H9 (cell line): ENCODE results near the gene YPEL5. TPM values are rescaled to one million over a fixed set of nuclear protein-coding genes. Genes with fewer than 3 reads are reported as not detected.
"Not testable (repeated sequence)": the region's sequence is repeated elsewhere in the genome, so short reads cannot be mapped to it uniquely, and the experiment has no call there.

ENCODE experiments used
- DNase-seq: peaks from one replicate; pipeline ENCODE4 v3.0.0-alpha.2; 2017
- H2AFZ ChIP-seq: one replicate; pipeline ENCODE4 v1.6.1; 2013; ENCODE audit warnings: mild to moderate bottlenecking, low read length, control low read depth, moderate library complexity
- H2AK5ac ChIP-seq: 2 replicates; pipeline ENCODE4 v1.6.1; 2013; ENCODE audit warnings: low read length, control low read depth, mixed read lengths; ENCODE audit not compliant: insufficient read length
- H2BK120ac ChIP-seq: one replicate; pipeline ENCODE4 v1.6.1; 2013; ENCODE audit warnings: low read depth, mild to moderate bottlenecking, low read length, control low read depth, inconsistent platforms; ENCODE audit not compliant: poor library complexity, severe bottlenecking
- H2BK12ac ChIP-seq: 2 replicates; pipeline ENCODE4 v1.6.1; 2013; ENCODE audit warnings: low read length, control low read depth, mixed read lengths, low read depth; ENCODE audit not compliant: insufficient read length
- H2BK15ac ChIP-seq: 2 replicates; pipeline ENCODE4 v1.6.1; 2013; ENCODE audit warnings: low read depth, low read length, control low read depth
- H2BK20ac ChIP-seq: one replicate; pipeline ENCODE4 v1.6.1; 2013; ENCODE audit warnings: low read depth, mild to moderate bottlenecking, low read length, control low read depth, inconsistent platforms; ENCODE audit not compliant: poor library complexity, severe bottlenecking
- H2BK5ac ChIP-seq: 2 replicates; pipeline ENCODE4 v1.6.1; 2013; ENCODE audit warnings: low read length, control low read depth, mixed read lengths; ENCODE audit not compliant: insufficient read length
- H3K14ac ChIP-seq: 2 replicates; pipeline ENCODE4 v1.6.1; 2013; ENCODE audit warnings: low read length, control low read depth; ENCODE audit not compliant: insufficient read depth
- H3K18ac ChIP-seq: 2 replicates; pipeline ENCODE4 v1.6.1; 2013; ENCODE audit warnings: low read depth, mild to moderate bottlenecking, mixed read lengths, low read length, control low read depth; ENCODE audit not compliant: insufficient read length
- H3K23ac ChIP-seq: 2 replicates; pipeline ENCODE4 v1.6.1; 2013; ENCODE audit warnings: low read length, control low read depth, mixed read lengths, low read depth; ENCODE audit not compliant: insufficient read length
- H3K23me2 ChIP-seq: 2 replicates; pipeline ENCODE4 v1.6.1; 2013; ENCODE audit warnings: low read depth, mild to moderate bottlenecking, mixed read lengths, low read length, control low read depth; ENCODE audit not compliant: insufficient read length, poor library complexity, severe bottlenecking
- H3K27ac ChIP-seq: 2 replicates; pipeline ENCODE4 v1.5.1; 2013; ENCODE audit warnings: low read length, control low read depth, mixed read lengths, low read depth; ENCODE audit not compliant: insufficient read length
- H3K27me3 ChIP-seq: 2 replicates; pipeline ENCODE4 v1.6.1; 2013; ENCODE audit warnings: low read length, control low read depth, inconsistent platforms; ENCODE audit not compliant: insufficient read depth
- H3K4ac ChIP-seq: 2 replicates; pipeline ENCODE4 v1.6.1; 2013; ENCODE audit warnings: low read depth, mild to moderate bottlenecking, control low read depth, inconsistent platforms, low read length, moderate library complexity
- H3K4me1 ChIP-seq: 2 replicates; pipeline ENCODE4 v1.6.1; 2013; ENCODE audit warnings: low read length, control low read depth, inconsistent platforms; ENCODE audit not compliant: insufficient read depth
- H3K4me2 ChIP-seq: 2 replicates; pipeline ENCODE4 v1.6.1; 2013; ENCODE audit warnings: low read length, control low read depth, mixed read lengths; ENCODE audit not compliant: insufficient read length, insufficient read depth
- H3K56ac ChIP-seq: 2 replicates; pipeline ENCODE4 v1.6.1; 2013; ENCODE audit warnings: low read depth, mild to moderate bottlenecking, mixed read lengths, low read length, control low read depth; ENCODE audit not compliant: insufficient read length
- H3K79me1 ChIP-seq: 2 replicates; pipeline ENCODE4 v1.6.1; 2013; ENCODE audit warnings: low read depth, mild to moderate bottlenecking, moderate library complexity, low read length, control low read depth, inconsistent platforms; ENCODE audit not compliant: insufficient read depth, poor library complexity, severe bottlenecking
- H3K79me2 ChIP-seq: 2 replicates; pipeline ENCODE4 v1.6.1; 2013; ENCODE audit warnings: low read length, control low read depth, inconsistent platforms; ENCODE audit not compliant: insufficient read depth
- H3K9ac ChIP-seq: 2 replicates; pipeline ENCODE4 v1.6.1; 2013; ENCODE audit warnings: low read length, control low read depth, mixed read lengths; ENCODE audit not compliant: insufficient read length; ENCODE audit errors: extremely low read depth
- H3K9me3 ChIP-seq: one replicate; pipeline ENCODE4 v1.6.1; 2013; ENCODE audit warnings: low read depth, low read length, inconsistent platforms; ENCODE audit not compliant: control insufficient read depth
- H3T11ph ChIP-seq: one replicate; pipeline ENCODE4 v1.6.1; 2013; ENCODE audit warnings: mild to moderate bottlenecking, low read length, control low read depth, inconsistent platforms
- H4K20me1 ChIP-seq: one replicate; pipeline ENCODE4 v1.6.1; 2013; ENCODE audit not compliant: control insufficient read depth, insufficient read length, insufficient read depth
- H4K5ac ChIP-seq: 2 replicates; pipeline ENCODE4 v1.6.1; 2013; ENCODE audit warnings: low read depth, mild to moderate bottlenecking, mixed read lengths, low read length, control low read depth; ENCODE audit not compliant: insufficient read length
- H4K8ac ChIP-seq: replicated peaks from 2 replicates; pipeline ENCODE4 v1.6.1; 2013; ENCODE audit warnings: low read length, control low read depth, mixed read lengths, low read depth; ENCODE audit not compliant: insufficient read length
- H4K91ac ChIP-seq: 2 replicates; pipeline ENCODE4 v1.6.1; 2013; ENCODE audit warnings: low read depth, mild to moderate bottlenecking, moderate library complexity, mixed read lengths, low read length, control low read depth; ENCODE audit not compliant: insufficient read length
- H3K27ac Mint-ChIP-seq, 3 experiments: 2 replicates in 2 of 3; 3 replicates in 1 of 3; pipeline ENCODE4 v1.8.0; 2020 to 2021; ENCODE audit warnings: mixed read lengths in 3 of 3, mild to moderate bottlenecking in 1 of 3, moderate library complexity in 1 of 3
- H3K27me3 Mint-ChIP-seq: 2 replicates; pipeline ENCODE4 v1.8.0; 2021; ENCODE audit warnings: low read depth, mild to moderate bottlenecking, moderate library complexity, mixed read lengths
- H3K36me3 Mint-ChIP-seq, 3 experiments: 2 replicates in 2 of 3; 3 replicates in 1 of 3; pipeline ENCODE4 v1.8.0; 2020 to 2021; ENCODE audit warnings: low read depth in 3 of 3, mixed read lengths in 3 of 3; ENCODE audit not compliant: insufficient read depth in 1 of 3
- H3K4me1 Mint-ChIP-seq, 2 experiments: 2 replicates each; pipeline ENCODE4 v1.8.0; 2020; ENCODE audit warnings: mixed read lengths in 2 of 2
- H3K4me3 Mint-ChIP-seq, 2 experiments: 2 replicates in 1 of 2; 3 replicates in 1 of 2; pipeline ENCODE4 v1.8.0; 2020 to 2021; ENCODE audit warnings: mild to moderate bottlenecking in 2 of 2, mixed read lengths in 2 of 2, moderate library complexity in 1 of 2
- H3K9me3 Mint-ChIP-seq, 2 experiments: 2 replicates in 1 of 2; 3 replicates in 1 of 2; pipeline ENCODE4 v1.8.0; 2020; ENCODE audit warnings: mild to moderate bottlenecking in 2 of 2, mixed read lengths in 2 of 2, moderate library complexity in 1 of 2
- WGBS: extraction: QIAGEN DNeasy Blood & Tissue Kit; methylation state at CpG from one replicate; pipeline ENCODE4 v1.1.7; 2013; ENCODE audit warnings: missing lambda C conversion rate, low lambda C conversion rate, mixed read lengths; ENCODE audit not compliant: insufficient read length; ENCODE audit errors: extremely low coverage; 5-methylcytosine and 5-hydroxymethylcytosine counted together
- total RNA-seq: library from RNA; stranded (reverse); gene quantifications from 2 replicates; pipeline ENCODE4 v1.2.1, GENCODE V29; 2021
- TF ChIP-seq, protein P1 (sequence below): fragments of 200-600 bp; sonication (generic); conservative IDR thresholded peaks from 3 replicates; pipeline ENCODE4 v1.8.0; 2021; ENCODE audit warnings: antibody characterized with exemption, mild to moderate bottlenecking

The YPEL5 gene
- total RNA-seq, 1 experiment from 2014 or later = 28.5 TPM

DNA sequence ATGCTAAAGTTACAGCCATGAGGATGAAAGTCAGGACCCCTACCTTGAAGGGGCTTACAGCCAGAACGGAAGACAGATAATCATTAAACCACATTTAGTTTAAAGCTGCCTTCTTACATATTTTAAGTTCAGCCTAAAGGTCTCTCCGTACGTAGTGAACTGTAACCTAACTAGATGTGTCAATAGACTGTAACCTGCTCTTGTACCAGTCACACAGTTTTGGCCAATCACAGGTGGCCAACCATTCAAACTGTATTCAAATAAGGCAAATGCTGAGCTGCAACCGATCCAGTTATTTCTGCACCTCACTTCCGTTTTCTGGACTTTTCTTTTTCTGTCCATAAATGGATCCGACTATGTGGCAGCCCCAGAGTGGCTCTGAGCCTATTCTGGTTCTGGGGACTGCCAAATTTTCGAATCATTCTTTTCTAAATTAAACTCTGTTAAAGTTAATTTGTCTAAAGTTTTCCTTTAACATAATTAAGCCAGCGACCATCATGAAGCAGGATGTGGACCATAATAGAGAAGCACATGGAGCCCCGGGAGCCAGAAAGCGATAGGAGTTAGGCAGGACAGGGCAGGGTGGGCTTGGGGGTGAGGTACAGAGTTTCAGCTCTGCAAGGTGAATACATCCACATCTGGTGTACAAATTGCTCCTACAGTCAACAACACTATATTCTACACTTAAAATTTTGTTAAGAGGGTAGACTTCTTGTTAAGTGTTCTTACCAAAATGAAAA is 48.4 kb upstream of the YPEL5 start:
- no peak overlapping the region for H2BK5ac ChIP-seq
- no peak overlapping the region for H3K23ac ChIP-seq
- no peak overlapping the region for H3T11ph ChIP-seq
- Mint-ChIP-seq H3K27me3 (peaks cover 10% of the 10 kb centered on the region), H3K27ac (no peak overlapping the region), H3K4me3 (no peak overlapping the region), H3K36me3 (no peaks in the 10 kb centered on the region), H3K4me1 (peaks cover 0 to 3% of the 10 kb centered on the region in 2 experiments; a peak in 1 of 4 replicates), H3K9me3 (no peaks in the 10 kb centered on the region; a peak in 1 of 5 replicates)
- no peak overlapping the region for H3K4ac ChIP-seq
- no peak overlapping the region for H3K56ac ChIP-seq
- TF ChIP-seq, protein P1, sequence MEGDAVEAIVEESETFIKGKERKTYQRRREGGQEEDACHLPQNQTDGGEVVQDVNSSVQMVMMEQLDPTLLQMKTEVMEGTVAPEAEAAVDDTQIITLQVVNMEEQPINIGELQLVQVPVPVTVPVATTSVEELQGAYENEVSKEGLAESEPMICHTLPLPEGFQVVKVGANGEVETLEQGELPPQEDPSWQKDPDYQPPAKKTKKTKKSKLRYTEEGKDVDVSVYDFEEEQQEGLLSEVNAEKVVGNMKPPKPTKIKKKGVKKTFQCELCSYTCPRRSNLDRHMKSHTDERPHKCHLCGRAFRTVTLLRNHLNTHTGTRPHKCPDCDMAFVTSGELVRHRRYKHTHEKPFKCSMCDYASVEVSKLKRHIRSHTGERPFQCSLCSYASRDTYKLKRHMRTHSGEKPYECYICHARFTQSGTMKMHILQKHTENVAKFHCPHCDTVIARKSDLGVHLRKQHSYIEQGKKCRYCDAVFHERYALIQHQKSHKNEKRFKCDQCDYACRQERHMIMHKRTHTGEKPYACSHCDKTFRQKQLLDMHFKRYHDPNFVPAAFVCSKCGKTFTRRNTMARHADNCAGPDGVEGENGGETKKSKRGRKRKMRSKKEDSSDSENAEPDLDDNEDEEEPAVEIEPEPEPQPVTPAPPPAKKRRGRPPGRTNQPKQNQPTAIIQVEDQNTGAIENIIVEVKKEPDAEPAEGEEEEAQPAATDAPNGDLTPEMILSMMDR = no peak
- no peaks in the 10 kb centered on the region for H3K27me3 ChIP-seq
- no peaks in the 10 kb centered on the region for H3K79me1 ChIP-seq
- H4K5ac ChIP-seq = no peak overlapping the region
- H2AFZ ChIP-seq = no peak overlapping the region
- H2BK12ac ChIP-seq = no peak overlapping the region
- no peak overlapping the region for H2BK120ac ChIP-seq
- H3K79me2 ChIP-seq = no peaks in the 10 kb centered on the region
- no peaks in the 10 kb centered on the region for H3K4me1 ChIP-seq
- H3K9me3 ChIP-seq = no peaks in the 10 kb centered on the region
- H3K4me2 ChIP-seq = no peak overlapping the region
- H2BK20ac ChIP-seq = no peak overlapping the region
- no CpG with 5 or more reads among the region's 10 CpGs for WGBS
- no peak overlapping the region for H2AK5ac ChIP-seq
- H4K20me1 ChIP-seq = no peaks in the 10 kb centered on the region
- H4K91ac ChIP-seq = no peak overlapping the region
- no peak overlapping the region for H3K18ac ChIP-seq
- no peaks in the 10 kb centered on the region for H3K23me2 ChIP-seq
- no peak for DNase-seq
- H4K8ac ChIP-seq = no peak overlapping the region
- H3K27ac ChIP-seq = no peak overlapping the region
- no peak overlapping the region for H2BK15ac ChIP-seq
- H3K9ac ChIP-seq = no peak overlapping the region
- H3K14ac ChIP-seq = no peak overlapping the region

DNA sequence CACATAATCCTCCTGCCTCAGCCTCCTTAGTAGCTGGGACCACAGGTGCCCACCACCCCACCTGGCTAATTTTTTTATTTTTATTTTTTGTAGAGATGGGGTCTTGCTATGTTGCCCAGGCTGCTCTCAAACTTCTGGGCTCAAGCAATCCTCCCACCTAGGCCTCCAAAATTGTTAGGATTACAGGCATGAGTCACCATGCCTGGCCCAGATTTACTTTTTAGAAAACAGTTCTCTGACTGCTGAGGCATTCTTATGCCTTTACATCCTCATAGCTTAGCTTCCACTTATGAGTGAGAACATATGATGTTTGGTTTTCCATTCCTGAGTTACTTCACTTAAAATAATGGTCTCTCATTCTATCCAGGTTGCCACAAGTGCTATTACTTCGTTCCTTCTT is 47.4 kb upstream of the YPEL5 start:
- not testable (repeated sequence) for H3K4me1 ChIP-seq, H3K4me3 Mint-ChIP-seq, H2BK5ac ChIP-seq, DNase-seq, H3K23me2 ChIP-seq, H3K4me1 Mint-ChIP-seq, H3K27ac Mint-ChIP-seq, H2BK120ac ChIP-seq, H4K5ac ChIP-seq, H2BK12ac ChIP-seq, H2BK15ac ChIP-seq, H3K27ac ChIP-seq, H3K79me2 ChIP-seq, H3K23ac ChIP-seq, H3T11ph ChIP-seq, H4K8ac ChIP-seq, H3K56ac ChIP-seq, H2AFZ ChIP-seq, H3K79me1 ChIP-seq, H3K14ac ChIP-seq, H3K9me3 Mint-ChIP-seq, H2AK5ac ChIP-seq, H3K9me3 ChIP-seq, H3K18ac ChIP-seq, H2BK20ac ChIP-seq, H3K27me3 ChIP-seq, H3K4ac ChIP-seq, H3K4me2 ChIP-seq, H3K36me3 Mint-ChIP-seq, H3K27me3 Mint-ChIP-seq, H4K91ac ChIP-seq, H3K9ac ChIP-seq, H4K20me1 ChIP-seq
- WGBS = no CpG with 5 or more reads among the region's 1 CpG
